A549 (cell line): ENCODE results near the gene PLD6.

Source experiments
- CHD2 ChIP-seq: fragments of 150-350 bp; IDR thresholded peaks from 2 replicates; pipeline ENCODE4 v1.6.1; 2014; ENCODE audit warnings: low read length; ENCODE audit not compliant: partially characterized antibody
- EHF ChIP-seq: fragments of 250-450 bp; sonication (Bioruptor Pico); IDR thresholded peaks from 2 replicates; pipeline ENCODE4 v1.5.0; 2020; ENCODE audit warnings: mild to moderate bottlenecking
- HDAC2 ChIP-seq: fragments of 200-600 bp; sonication (generic); IDR thresholded peaks from 2 replicates; pipeline ENCODE4 v1.6.1; 2016
- JUN ChIP-seq, 2 experiments: fragments of >200 bp; sonication (Bioruptor Twin); formaldehyde crosslinking; IDR thresholded peaks; 2 replicates in 1 of 2; 3 replicates in 1 of 2; pipeline ENCODE4 v1.6.1; 2016 to 2017
- MAFK ChIP-seq: fragments of 450-650 bp; IDR thresholded peaks from 2 replicates; pipeline ENCODE4 v1.6.1; 2014; ENCODE audit not compliant: partially characterized antibody
- POLR2A ChIP-seq: IDR thresholded peaks from 2 replicates; pipeline ENCODE4 v1.6.1; 2012; ENCODE audit warnings: mild to moderate bottlenecking, low read length
- RARB ChIP-seq: fragments of 250-450 bp; sonication (Bioruptor Pico); IDR thresholded peaks from 2 replicates; pipeline ENCODE4 v1.8.0; 2021; ENCODE audit warnings: mild to moderate bottlenecking, moderate library complexity
- RCOR1 ChIP-seq: fragments of 150-350 bp; IDR thresholded peaks from 2 replicates; pipeline ENCODE4 v1.6.1; 2014; ENCODE audit warnings: antibody characterized with exemption, low read length, low read depth
- REST ChIP-seq: fragments of 200-600 bp; sonication (generic); IDR thresholded peaks from 2 replicates; pipeline ENCODE4 v1.6.1; 2016; ENCODE audit warnings: antibody characterized with exemption, mild to moderate bottlenecking, moderate library complexity
- RNF2 ChIP-seq: fragments of 200-600 bp; sonication (generic); IDR thresholded peaks from 2 replicates; pipeline ENCODE4 v1.6.1; 2016; ENCODE audit warnings: low read depth, mild to moderate bottlenecking, antibody characterized with exemption, moderate library complexity, borderline replicate concordance
- TF ChIP-seq, protein P1 (sequence below): fragments of >200 bp; sonication (Bioruptor Twin); formaldehyde crosslinking; IDR thresholded peaks from 3 replicates; pipeline ENCODE4 v1.5.1; 2016
- TF ChIP-seq, protein P2 (sequence below): fragments of 450-650 bp; IDR thresholded peaks from 2 replicates; pipeline ENCODE4 v1.6.1; 2014; ENCODE audit warnings: antibody characterized with exemption

DNA sequence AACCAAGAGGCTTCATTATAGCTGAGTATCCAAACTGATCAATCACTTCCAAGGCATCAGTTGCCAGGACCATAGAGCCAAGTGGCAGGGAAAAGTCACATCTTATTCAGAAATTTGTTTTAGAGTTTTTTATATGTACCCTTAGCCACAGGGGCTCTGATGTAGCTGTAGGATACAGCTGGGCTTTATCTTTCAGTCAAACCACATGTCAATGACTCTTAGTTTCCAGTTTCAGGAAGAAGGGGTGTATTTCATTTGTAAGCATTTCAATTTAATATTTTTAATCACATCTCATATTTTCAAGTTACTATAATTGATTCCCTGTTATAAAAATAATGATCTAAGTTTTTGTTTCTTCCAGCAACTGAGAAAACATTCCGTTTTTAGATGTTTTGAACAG, 33.7 kb upstream of the PLD6 start:
- TF ChIP-seq, protein P1, sequence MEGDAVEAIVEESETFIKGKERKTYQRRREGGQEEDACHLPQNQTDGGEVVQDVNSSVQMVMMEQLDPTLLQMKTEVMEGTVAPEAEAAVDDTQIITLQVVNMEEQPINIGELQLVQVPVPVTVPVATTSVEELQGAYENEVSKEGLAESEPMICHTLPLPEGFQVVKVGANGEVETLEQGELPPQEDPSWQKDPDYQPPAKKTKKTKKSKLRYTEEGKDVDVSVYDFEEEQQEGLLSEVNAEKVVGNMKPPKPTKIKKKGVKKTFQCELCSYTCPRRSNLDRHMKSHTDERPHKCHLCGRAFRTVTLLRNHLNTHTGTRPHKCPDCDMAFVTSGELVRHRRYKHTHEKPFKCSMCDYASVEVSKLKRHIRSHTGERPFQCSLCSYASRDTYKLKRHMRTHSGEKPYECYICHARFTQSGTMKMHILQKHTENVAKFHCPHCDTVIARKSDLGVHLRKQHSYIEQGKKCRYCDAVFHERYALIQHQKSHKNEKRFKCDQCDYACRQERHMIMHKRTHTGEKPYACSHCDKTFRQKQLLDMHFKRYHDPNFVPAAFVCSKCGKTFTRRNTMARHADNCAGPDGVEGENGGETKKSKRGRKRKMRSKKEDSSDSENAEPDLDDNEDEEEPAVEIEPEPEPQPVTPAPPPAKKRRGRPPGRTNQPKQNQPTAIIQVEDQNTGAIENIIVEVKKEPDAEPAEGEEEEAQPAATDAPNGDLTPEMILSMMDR: no peak
- no peak for TF ChIP-seq RNF2
- TF ChIP-seq, protein P2, sequence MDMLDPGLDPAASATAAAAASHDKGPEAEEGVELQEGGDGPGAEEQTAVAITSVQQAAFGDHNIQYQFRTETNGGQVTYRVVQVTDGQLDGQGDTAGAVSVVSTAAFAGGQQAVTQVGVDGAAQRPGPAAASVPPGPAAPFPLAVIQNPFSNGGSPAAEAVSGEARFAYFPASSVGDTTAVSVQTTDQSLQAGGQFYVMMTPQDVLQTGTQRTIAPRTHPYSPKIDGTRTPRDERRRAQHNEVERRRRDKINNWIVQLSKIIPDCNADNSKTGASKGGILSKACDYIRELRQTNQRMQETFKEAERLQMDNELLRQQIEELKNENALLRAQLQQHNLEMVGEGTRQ: no peak
- no peak for TF ChIP-seq MAFK
- no peak for TF ChIP-seq EHF (CRISPR knock-in tag)
- no peak for TF ChIP-seq RCOR1
- no peak for TF ChIP-seq CHD2
- TF ChIP-seq RARB: no peak
- TF ChIP-seq JUN (IDR thresholded peaks at IDR 0.05): no peak
- no peak for TF ChIP-seq REST
- TF ChIP-seq POLR2A: no peak
- no peak for TF ChIP-seq HDAC2
